Thyroid gland (tissue), 4 donors: Measurements from ENCODE around the gene AP3S2. TPM values are rescaled to one million over a fixed set of nuclear protein-coding genes. Genes with fewer than 3 reads are reported as not detected.
"Not testable (repeated sequence)": the region's sequence is repeated elsewhere in the genome, so short reads cannot be mapped to it uniquely, and the experiment has no call there.

Experiments
- DNase-seq, 2 donors: peaks; one replicate each; pipeline ENCODE4 v3.0.0-alpha.2; 2019
- H3K27ac ChIP-seq, 3 donors: fragments of 200-600 bp; sonication (generic); 1 replicate in 2 of 3; 2 replicates in 1 of 3; pipeline ENCODE4 v1.5.1; 2016 to 2019; ENCODE audit warnings: mild to moderate bottlenecking in 1 of 3, moderate library complexity in 1 of 3
- H3K27me3 ChIP-seq: fragments of 200-600 bp; sonication (generic); one replicate; pipeline ENCODE4 v1.5.1; 2019
- H3K36me3 ChIP-seq, 2 donors: fragments of 200-600 bp; sonication (generic); one replicate each; pipeline ENCODE4 v1.5.1; 2016 to 2019
- H3K4me1 ChIP-seq, 2 donors: fragments of 200-600 bp; sonication (generic); one replicate each; pipeline ENCODE4 v1.5.1; 2017 to 2019
- H3K4me3 ChIP-seq, 3 donors: fragments of 200-600 bp; sonication (generic); replicated peaks in 1 of 3; 1 replicate in 2 of 3; 2 replicates in 1 of 3; pipeline ENCODE4 v1.5.1; 2016; ENCODE audit warnings: mild to moderate bottlenecking in 1 of 3
- H3K9me3 ChIP-seq: fragments of 200-600 bp; sonication (generic); one replicate; pipeline ENCODE4 v1.5.1; 2017
- POLR2A ChIP-seq, 2 donors: fragments of 450-650 bp; IDR thresholded peaks; one replicate each; pipeline ENCODE4 v1.6.1; 2017; ENCODE audit warnings: antibody characterized with exemption in 2 of 2, mild to moderate bottlenecking in 2 of 2, moderate library complexity in 1 of 2
- WGBS, 2 donors: methylation state at CpG; one replicate each; pipeline ENCODE4 v1.1.5; 2017; 5-methylcytosine and 5-hydroxymethylcytosine counted together
- intact Hi-C: fragments of 100-400 bp; cut with DNase I; formaldehyde crosslinking; loops from one replicate; pipeline ENCODE4 v1.15.1; 2023
- total RNA-seq, 4 donors: library from RNA; depleted of rRNA; stranded (reverse); fragments of >200 nt; gene quantifications; one replicate each; pipeline ENCODE4 v1.2.3, GENCODE V29; 2016
- TF ChIP-seq, protein P1 (sequence below), 6 experiments: fragments of 200-600 bp in 3 of 6; fragments of 450-650 bp in 3 of 6; sonication (generic) in 3 of 6; IDR thresholded peaks; one replicate each; pipeline ENCODE4 v1.5.1; 2016 to 2019; ENCODE audit warnings: antibody characterized with exemption in 6 of 6, mild to moderate bottlenecking in 2 of 6, inconsistent platforms in 1 of 6, moderate library complexity in 1 of 6

AP3S2 gene
- total RNA-seq = 10 to 100 TPM; 59.6 to 98.6 (median 67.6) TPM

DNA sequence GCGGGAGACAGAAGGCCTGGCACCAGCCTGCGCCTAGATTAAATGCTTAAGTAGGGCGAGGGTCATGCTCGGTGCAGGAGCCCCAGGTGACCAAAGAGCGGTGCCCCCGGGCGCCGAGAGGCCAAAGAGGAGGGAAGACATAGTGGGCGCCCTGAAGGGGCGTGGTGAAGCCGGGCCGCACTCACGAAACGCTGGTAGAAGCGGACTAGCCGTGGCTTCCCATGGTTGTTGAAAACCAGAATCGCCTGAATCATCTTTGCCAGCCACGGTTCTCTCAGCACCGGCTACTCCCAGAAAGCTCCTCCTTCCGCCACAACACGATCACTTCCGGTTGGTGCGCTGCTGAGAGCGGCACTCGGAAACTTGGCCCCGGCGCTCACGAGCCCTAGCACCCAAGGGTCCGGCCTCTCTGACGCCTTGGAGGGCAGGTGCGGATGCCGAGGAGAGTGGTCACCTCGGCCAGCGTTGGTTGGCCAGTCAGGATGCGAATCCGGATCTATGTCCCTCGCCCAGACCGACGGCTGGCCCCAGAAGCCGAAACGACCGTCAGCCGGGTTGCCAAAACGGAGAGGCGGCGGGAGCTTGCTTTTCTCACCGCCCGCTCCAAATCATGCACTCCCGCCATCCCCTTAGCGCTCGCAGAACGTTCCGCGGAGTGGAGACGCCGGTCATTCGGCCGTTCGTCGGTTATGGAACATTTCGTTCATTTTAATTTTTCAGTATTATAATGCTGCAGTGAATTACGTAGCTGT, at the start of gene AP3S2:
Gene AP3S2, minus strand, starts transcription at position 299 of the 752 bp plus-strand sequence. Its CDS starts 45 bp downstream, at position 254.
- Histone ChIP-seq H3K36me3 (peaks cover 0 to under 1% of the 10 kb centered on the region in 2 donors), H3K27me3 (no peaks in the 10 kb centered on the region), H3K9me3 (no peaks in the 10 kb centered on the region), H3K27ac (peak within 1 kb of the TSS; percentile 70 to 88 (median 85)), H3K4me3 (peak within 1 kb of the TSS; percentile 32 to 72 (median 64)), H3K4me1 (peaks cover 0 to 14% of the 10 kb centered on the region in 2 donors)
- TF ChIP-seq, protein P1, sequence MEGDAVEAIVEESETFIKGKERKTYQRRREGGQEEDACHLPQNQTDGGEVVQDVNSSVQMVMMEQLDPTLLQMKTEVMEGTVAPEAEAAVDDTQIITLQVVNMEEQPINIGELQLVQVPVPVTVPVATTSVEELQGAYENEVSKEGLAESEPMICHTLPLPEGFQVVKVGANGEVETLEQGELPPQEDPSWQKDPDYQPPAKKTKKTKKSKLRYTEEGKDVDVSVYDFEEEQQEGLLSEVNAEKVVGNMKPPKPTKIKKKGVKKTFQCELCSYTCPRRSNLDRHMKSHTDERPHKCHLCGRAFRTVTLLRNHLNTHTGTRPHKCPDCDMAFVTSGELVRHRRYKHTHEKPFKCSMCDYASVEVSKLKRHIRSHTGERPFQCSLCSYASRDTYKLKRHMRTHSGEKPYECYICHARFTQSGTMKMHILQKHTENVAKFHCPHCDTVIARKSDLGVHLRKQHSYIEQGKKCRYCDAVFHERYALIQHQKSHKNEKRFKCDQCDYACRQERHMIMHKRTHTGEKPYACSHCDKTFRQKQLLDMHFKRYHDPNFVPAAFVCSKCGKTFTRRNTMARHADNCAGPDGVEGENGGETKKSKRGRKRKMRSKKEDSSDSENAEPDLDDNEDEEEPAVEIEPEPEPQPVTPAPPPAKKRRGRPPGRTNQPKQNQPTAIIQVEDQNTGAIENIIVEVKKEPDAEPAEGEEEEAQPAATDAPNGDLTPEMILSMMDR (IDR thresholded peaks at IDR 0.05) = no peak
- peak in 1 of 2 donors; percentile 78 for TF ChIP-seq POLR2A (IDR thresholded peaks at IDR 0.05)
- intact Hi-C loops = no loop called here
- peak; percentile 94 for DNase-seq
- 0 to 1% methylated on average over 42 to 47 of the region's 62 CpGs for WGBS, 2 donors

DNA sequence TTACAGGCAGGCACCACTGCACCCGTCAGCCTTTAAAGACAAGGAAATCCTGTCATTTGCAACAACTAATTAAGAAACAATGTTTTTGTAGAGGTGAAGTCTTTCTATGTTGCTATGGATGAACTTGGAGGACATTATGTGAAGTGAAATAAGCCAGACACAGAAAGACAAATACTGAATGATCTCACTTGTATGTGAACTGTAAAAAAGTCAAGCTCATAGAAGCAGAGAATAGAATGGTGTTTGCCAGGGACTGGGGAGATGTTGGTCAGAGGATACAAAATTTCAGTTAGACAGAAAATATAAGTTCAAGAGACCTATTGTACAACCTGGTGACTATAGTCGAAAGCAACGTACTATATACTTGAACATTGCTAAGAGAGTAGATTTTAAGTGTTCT, 46.1 kb upstream of the AP3S2 start:
- TF ChIP-seq, protein P1 (IDR thresholded peaks at IDR 0.05) = no peak
- TF ChIP-seq POLR2A (IDR thresholded peaks at IDR 0.05) = no peak
- Histone ChIP-seq H3K4me3 (no peak overlapping the region), H3K9me3 (no peaks in the 10 kb centered on the region), H3K4me1 (no peaks in the 10 kb centered on the region), H3K27ac (no peak overlapping the region), H3K36me3 (no peaks in the 10 kb centered on the region), H3K27me3 (no peaks in the 10 kb centered on the region)
- no peak for DNase-seq
- 86 to 90% methylated on average over 3 of the region's 3 CpGs for WGBS, 2 donors
- intact Hi-C loops = no loop called here

DNA sequence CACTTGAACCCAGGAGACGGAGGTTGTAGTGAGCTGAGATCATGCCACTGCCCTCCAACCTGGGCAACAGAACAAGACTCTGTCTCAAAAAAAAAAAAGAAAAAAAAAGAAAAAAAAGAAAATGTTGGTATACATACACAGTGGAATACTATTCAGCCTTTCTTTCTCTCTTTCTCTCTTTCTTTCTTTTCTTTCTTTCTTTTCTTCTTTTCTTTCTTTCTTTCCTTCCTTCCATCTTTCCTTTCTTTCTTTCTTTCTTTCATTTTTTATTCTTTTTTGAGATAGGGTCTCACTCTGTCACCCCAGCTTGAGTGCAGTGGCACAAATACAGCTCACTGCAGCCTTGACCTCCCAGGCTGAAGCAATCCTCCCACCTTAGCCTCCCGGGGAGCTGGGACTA, 45.6 kb upstream of the AP3S2 start:
- H3K27me3 ChIP-seq, H3K9me3 ChIP-seq, H3K4me1 ChIP-seq, H3K36me3 ChIP-seq, DNase-seq, H3K27ac ChIP-seq, intact Hi-C loops, H3K4me3 ChIP-seq: not testable (repeated sequence)
- WGBS, 2 donors = 75 to 91% methylated on average over 2 of the region's 2 CpGs

DNA sequence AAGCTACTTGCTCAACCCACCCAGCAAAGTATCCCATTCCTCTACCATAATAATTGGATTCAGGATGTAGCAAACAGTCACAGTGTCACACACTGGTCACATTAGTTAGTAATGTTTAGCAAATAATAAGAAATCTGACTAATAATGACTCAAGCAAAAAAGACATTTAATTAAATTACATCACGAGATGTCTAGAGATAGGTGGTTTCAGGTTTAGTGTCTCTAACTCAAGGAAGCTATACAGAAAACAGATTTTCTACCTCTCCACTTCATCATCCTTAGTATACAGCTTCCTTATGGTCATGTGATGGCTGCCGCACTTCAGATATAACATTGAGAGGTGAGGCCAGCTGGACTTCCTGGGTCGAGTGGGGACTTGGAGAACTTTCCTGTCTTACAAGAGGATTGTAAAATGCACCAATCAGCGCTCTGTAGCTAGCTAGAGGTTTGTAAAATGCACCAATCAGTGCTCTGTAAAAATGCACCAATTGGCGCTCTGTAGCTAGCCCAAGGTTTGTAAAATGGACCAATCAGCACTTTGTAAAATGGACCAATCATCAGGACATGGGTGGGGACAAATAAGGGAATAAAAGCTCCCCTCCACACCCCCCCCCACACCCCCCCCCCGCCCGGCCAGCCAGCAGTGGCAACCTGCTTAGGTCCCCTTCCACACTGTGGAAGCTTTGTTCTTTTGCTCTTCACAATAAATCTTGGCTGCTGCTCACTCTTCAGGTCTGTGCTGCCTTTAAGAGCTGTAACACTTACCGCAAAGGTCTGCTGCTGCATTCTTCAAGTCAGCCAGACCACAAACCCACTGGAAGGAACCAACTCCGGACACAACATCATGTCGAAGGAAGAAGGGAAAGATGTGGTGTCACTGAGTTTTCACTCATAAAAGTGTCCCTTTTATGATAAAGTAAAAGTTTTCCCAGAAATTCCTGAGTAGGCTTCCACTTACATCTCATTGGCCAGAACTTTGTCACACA, 43.9 kb upstream of the AP3S2 start:
- TF ChIP-seq, protein P1 (IDR thresholded peaks at IDR 0.05) = no peak
- TF ChIP-seq POLR2A (IDR thresholded peaks at IDR 0.05) = no peak
- H3K27me3 ChIP-seq = no peaks in the 10 kb centered on the region
- no peaks in the 10 kb centered on the region for H3K4me1 ChIP-seq
- no peaks in the 10 kb centered on the region for H3K9me3 ChIP-seq
- DNase-seq = no peak
- intact Hi-C loops = no loop called here
- H3K36me3 ChIP-seq = no peaks in the 10 kb centered on the region
- H3K4me3 ChIP-seq = no peak overlapping the region
- 77 to 83% methylated on average over 8 to 10 of the region's 10 CpGs for WGBS, 2 donors
- H3K27ac ChIP-seq = no peak overlapping the region

DNA sequence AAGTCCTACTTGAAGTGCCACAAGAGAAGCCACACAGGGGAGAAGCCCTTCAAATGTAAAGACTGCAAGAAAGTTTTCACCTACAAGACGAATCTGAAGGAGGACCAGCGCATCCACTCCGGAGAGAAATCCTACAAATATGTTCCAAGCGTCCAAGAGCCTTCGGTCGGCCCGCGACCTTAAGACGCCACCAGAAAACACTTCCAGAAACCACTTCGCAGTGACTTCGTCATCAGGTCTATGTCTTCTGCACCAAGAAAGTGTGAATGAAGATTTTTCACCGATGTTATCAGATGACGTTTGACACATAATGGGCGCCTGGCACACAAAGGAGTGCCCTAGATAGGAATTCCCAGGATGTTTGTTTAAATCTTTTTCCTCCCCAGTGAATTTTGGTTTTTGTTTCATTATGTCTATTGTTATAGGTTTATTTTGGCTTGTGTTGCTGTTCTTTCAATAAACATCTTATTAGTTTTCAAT, 43.0 kb upstream of the AP3S2 start:
- Histone ChIP-seq H3K4me1 (no peaks in the 10 kb centered on the region), H3K9me3 (no peaks in the 10 kb centered on the region), H3K27ac (no peak overlapping the region), H3K4me3 (no peak overlapping the region), H3K27me3 (no peaks in the 10 kb centered on the region), H3K36me3 (no peaks in the 10 kb centered on the region)
- DNase-seq = no peak
- TF ChIP-seq POLR2A (IDR thresholded peaks at IDR 0.05) = no peak
- TF ChIP-seq, protein P1 (IDR thresholded peaks at IDR 0.05) = no peak
- intact Hi-C loops = no loop called here
- 91 to 93% methylated on average over 14 of the region's 14 CpGs for WGBS, 2 donors
